ENCODE measurements around the gene CD80. TPM values are rescaled to one million over a fixed set of nuclear protein-coding genes. Genes with fewer than 3 reads are reported as not detected.

Gene CD80
- total and polyA plus RNA-seq, 4 donors, result 0.89 to 8.6 (median 4.2) TPM

DNA sequence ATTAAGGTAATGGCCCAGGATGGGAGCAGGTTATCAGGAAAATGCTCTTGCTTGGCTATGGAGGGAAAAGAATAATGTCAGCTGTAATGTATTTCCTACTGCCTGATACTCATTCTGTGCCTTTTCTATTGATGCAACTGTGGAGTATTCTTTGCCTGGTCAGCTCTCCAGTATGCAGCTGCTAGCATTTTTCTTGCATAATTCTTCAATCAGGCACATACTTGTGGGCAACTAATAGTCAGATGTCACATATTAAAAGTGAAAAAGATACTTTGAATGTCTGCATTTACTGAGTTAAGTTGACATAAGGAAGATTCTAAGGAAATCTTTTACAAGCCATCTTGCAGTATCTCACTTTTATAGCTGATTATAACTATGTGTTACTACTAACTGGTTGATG is 29.5 kb downstream of the CD80 start:
- TF ChIP-seq, protein P1, sequence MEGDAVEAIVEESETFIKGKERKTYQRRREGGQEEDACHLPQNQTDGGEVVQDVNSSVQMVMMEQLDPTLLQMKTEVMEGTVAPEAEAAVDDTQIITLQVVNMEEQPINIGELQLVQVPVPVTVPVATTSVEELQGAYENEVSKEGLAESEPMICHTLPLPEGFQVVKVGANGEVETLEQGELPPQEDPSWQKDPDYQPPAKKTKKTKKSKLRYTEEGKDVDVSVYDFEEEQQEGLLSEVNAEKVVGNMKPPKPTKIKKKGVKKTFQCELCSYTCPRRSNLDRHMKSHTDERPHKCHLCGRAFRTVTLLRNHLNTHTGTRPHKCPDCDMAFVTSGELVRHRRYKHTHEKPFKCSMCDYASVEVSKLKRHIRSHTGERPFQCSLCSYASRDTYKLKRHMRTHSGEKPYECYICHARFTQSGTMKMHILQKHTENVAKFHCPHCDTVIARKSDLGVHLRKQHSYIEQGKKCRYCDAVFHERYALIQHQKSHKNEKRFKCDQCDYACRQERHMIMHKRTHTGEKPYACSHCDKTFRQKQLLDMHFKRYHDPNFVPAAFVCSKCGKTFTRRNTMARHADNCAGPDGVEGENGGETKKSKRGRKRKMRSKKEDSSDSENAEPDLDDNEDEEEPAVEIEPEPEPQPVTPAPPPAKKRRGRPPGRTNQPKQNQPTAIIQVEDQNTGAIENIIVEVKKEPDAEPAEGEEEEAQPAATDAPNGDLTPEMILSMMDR (IDR thresholded peaks at IDR 0.05; ENCODE audit: control extremely low read depth, extremely low read depth), result no peak
- Histone ChIP-seq H3K27me3 (ENCODE audit: control insufficient read depth in 3 of 3, insufficient read depth in 3 of 3, low read length in 2 of 3) (no peaks in the 10 kb centered on the region), H3K9me3 (ENCODE audit: control insufficient read depth in 4 of 4, insufficient read depth in 3 of 4, low read length in 3 of 4) (no peaks in the 10 kb centered on the region), H3K27ac (ENCODE audit: low read depth in 1 of 2, low read length in 1 of 2) (no peak overlapping the region), H3K36me3 (ENCODE audit: control insufficient read depth in 4 of 4, insufficient read depth in 4 of 4, low read length in 4 of 4) (peaks cover 0 to 5% (median under 1%) of the 10 kb centered on the region in 4 donors), H3K4me1 (ENCODE audit: control insufficient read depth in 5 of 5, insufficient read depth in 5 of 5, low read length in 5 of 5) (peaks cover 0 to 35% (median 0%) of the 10 kb centered on the region in 5 donors), H3K9ac (ENCODE audit: insufficient read depth in 1 of 2, low read length in 2 of 2) (no peak overlapping the region), H3K4me3 (no peak overlapping the region)
- no peak for ATAC-seq (ENCODE audit: insufficient read depth, low FRiP score)
- peak in 2 of 3 donors; percentile 76 to 78 for DNase-seq

DNA sequence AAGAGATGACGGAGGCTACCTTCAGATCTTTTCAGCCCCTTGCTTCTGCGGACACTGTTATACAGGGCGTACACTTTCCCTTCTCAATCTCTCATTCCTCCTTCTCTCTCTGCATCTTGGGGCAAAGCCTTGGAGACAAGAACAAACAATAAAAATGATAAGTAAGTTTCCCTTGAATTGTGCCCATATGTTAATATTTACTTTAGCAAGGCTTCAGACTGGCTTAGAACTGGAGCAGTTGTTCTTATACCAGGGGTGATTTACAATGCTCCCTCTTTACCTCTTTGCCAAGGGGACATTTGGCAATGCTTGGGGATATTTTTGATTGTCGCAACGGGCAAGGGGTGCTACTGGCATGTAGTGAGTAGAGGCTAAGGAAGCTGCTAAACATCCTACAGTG is 31.7 kb downstream of the CD80 start:
- DNase-seq (no peak), ATAC-seq (ENCODE audit: insufficient read depth, low FRiP score) (no peak)
- Histone ChIP-seq H3K36me3 (ENCODE audit: control insufficient read depth in 4 of 4, insufficient read depth in 4 of 4, low read length in 4 of 4) (peaks cover 0 to 12% (median 7%) of the 10 kb centered on the region in 4 donors), H3K9me3 (ENCODE audit: control insufficient read depth in 4 of 4, insufficient read depth in 3 of 4, low read length in 3 of 4) (no peaks in the 10 kb centered on the region), H3K4me1 (ENCODE audit: control insufficient read depth in 5 of 5, insufficient read depth in 5 of 5, low read length in 5 of 5) (peaks cover 0 to 24% (median 0%) of the 10 kb centered on the region in 5 donors), H3K9ac (ENCODE audit: insufficient read depth in 1 of 2, low read length in 2 of 2) (no peak overlapping the region), H3K4me3 (no peak overlapping the region), H3K27ac (ENCODE audit: low read depth in 1 of 2, low read length in 1 of 2) (no peak overlapping the region), H3K27me3 (ENCODE audit: control insufficient read depth in 3 of 3, insufficient read depth in 3 of 3, low read length in 2 of 3) (no peaks in the 10 kb centered on the region)
- WGBS, 2 donors, result 87 to 93% methylated on average over 5 of the region's 5 CpGs
- TF ChIP-seq, protein P1 (IDR thresholded peaks at IDR 0.05; ENCODE audit: control extremely low read depth, extremely low read depth), result no peak

DNA sequence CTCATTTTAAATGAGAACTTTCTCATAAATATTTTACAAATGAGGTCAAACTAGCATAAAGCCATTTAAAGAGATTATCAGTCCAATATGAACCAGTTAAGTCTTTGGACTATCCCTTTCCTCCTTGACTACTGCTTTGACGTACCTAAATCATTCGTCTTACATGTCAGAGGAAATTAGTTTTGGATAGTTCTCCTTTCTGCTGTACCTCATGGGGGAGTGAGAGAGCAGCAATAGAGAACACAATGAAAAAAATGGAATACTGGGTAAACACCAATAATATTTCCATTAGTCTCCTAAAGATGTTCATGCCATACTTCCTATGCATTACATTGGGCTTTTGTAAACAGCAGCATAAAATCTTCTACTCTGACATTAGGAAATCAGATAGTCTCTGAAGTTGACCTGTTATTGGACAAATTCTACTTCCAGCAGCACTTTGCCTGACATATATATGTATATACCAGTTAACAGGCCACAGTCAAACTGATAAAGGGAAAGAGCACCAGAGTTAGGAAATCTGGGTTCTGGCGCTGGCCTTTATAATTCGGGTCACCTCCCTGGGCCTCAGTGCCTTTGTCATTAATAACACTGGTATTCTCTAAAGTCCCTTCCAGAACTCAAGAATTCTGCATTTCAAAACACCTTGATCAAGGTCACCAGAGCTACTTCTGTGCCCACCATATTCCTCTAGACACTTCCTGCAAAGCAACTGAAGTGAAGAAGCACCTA is 34.3 kb downstream of the CD80 start:
- Histone ChIP-seq H3K27me3 (ENCODE audit: control insufficient read depth in 3 of 3, insufficient read depth in 3 of 3, low read length in 2 of 3) (no peaks in the 10 kb centered on the region), H3K9ac (ENCODE audit: insufficient read depth in 1 of 2, low read length in 2 of 2) (no peak overlapping the region), H3K36me3 (ENCODE audit: control insufficient read depth in 4 of 4, insufficient read depth in 4 of 4, low read length in 4 of 4) (peaks cover 8 to 26% (median 14%) of the 10 kb centered on the region in 4 donors), H3K4me3 (no peak overlapping the region), H3K27ac (ENCODE audit: low read depth in 1 of 2, low read length in 1 of 2) (no peak overlapping the region), H3K4me1 (ENCODE audit: control insufficient read depth in 5 of 5, insufficient read depth in 5 of 5, low read length in 5 of 5) (peaks cover 0 to 7% (median 0%) of the 10 kb centered on the region in 5 donors), H3K9me3 (ENCODE audit: control insufficient read depth in 4 of 4, insufficient read depth in 3 of 4, low read length in 3 of 4) (no peaks in the 10 kb centered on the region)
- peak in 2 of 3 donors; percentile 17 to 22 for DNase-seq
- ATAC-seq (ENCODE audit: insufficient read depth, low FRiP score), result no peak
- TF ChIP-seq, protein P1 (IDR thresholded peaks at IDR 0.05; ENCODE audit: control extremely low read depth, extremely low read depth), result peak; percentile 9
- 53 to 74% methylated on average over 4 of the region's 4 CpGs for WGBS, 2 donors
